ENCODE results near the gene USPL1.

Gene USPL1

GRCh38 chr13:30679483-30680330 lies 62.0 kb downstream of the USPL1 start:
- TF ChIP-seq CTCF (IDR thresholded peaks at IDR 0.05): peak; percentile 32; the same call in 1 of the 2 replicates

GRCh38 chr13:30681843-30682242 lies 64.1 kb downstream of the USPL1 start:
- no peak for TF ChIP-seq CTCF (IDR thresholded peaks at IDR 0.05)

- no peak for TF ChIP-seq CTCF (IDR thresholded peaks at IDR 0.05)
Observed at GRCh38 chr13:30685320-30685859, 67.7 kb downstream of the USPL1 start.

- TF ChIP-seq CTCF (IDR thresholded peaks at IDR 0.05): no peak
Observed at GRCh38 chr13:30685987-30686386, 68.3 kb downstream of the USPL1 start.

- TF ChIP-seq CTCF (IDR thresholded peaks at IDR 0.05): no peak
Observed at GRCh38 chr13:30687601-30688000, 69.9 kb downstream of the USPL1 start.

- TF ChIP-seq CTCF (IDR thresholded peaks at IDR 0.05): no peak
Observed at GRCh38 chr13:30689752-30690151, 72.0 kb downstream of the USPL1 start.

GRCh38 chr13:30690282-30691188 lies 72.8 kb downstream of the USPL1 start:
- TF ChIP-seq CTCF (IDR thresholded peaks at IDR 0.05): no peak
